GM23248 (cell line): ENCODE measurements around the gene POU2F1.

Experiments
- EZH2 ChIP-seq: fragments of 200-600 bp; sonication (generic); IDR thresholded peaks from 2 replicates; pipeline ENCODE4 v1.6.1; 2018; ENCODE audit warnings: antibody characterized with exemption, mild to moderate bottlenecking; ENCODE audit not compliant: insufficient read depth, poor library complexity, severe bottlenecking
- EZH2phosphoT487 ChIP-seq: fragments of 200-600 bp; sonication (generic); IDR thresholded peaks from 2 replicates; pipeline ENCODE4 v1.6.1; 2018; ENCODE audit warnings: antibody characterized with exemption, moderate library complexity, mild to moderate bottlenecking, low read depth; ENCODE audit not compliant: insufficient read depth

DNA sequence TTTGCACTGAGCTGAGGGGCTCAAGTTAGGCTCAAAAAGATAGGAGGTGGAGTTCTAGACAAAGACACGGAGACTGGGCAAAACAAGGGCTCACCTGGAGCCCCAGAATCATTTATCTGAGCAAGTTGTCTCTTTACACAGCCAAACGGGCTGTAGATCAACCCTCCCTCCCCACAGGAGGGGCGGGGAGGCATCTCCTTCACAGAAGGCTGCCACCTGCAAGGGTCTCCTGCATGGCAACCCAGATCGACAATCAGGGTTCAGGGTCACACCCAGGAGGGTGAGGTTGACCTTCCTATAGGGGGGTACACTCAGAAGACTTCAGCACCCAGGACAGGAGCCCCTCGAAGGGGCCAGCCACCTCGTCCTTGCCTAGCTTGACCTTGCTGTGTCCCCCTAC lies 213.6 kb downstream of the POU2F1 start:
- no peak for TF ChIP-seq EZH2phosphoT487
- no peak for TF ChIP-seq EZH2
